Breast epithelium (tissue), 4 donors: ENCODE data around the gene CBLC. TPM values are rescaled to one million over a fixed set of nuclear protein-coding genes. Genes with fewer than 3 reads are reported as not detected.
A peak's percentile ranks its signal among the peaks of the same experiment; 100 is the strongest.

Experiments
- DNase-seq, 2 donors: peaks; one replicate each; pipeline ENCODE4 v3.0.0-alpha.2; 2019; ENCODE audit warnings: low spot score in 2 of 2
- H3K27ac ChIP-seq, 2 donors: fragments of 200-600 bp; sonication (generic) in 1 of 2; one replicate each; pipeline ENCODE4 v1.5.1; 2016 to 2019; ENCODE audit warnings: mild to moderate bottlenecking in 1 of 2
- H3K27me3 ChIP-seq, 2 donors: fragments of 200-600 bp; sonication (generic) in 1 of 2; one replicate each; pipeline versions ENCODE4 v1.5.1 to v1.6.0; 2017 to 2019; ENCODE audit warnings: control low read depth in 1 of 2, mild to moderate bottlenecking in 1 of 2
- H3K36me3 ChIP-seq: fragments of 200-600 bp; one replicate; pipeline ENCODE4 v1.5.1; 2019
- H3K4me1 ChIP-seq, 2 donors: fragments of 200-600 bp; sonication (generic); one replicate each; pipeline ENCODE4 v1.5.1; 2016 to 2019; ENCODE audit warnings: control low read depth in 1 of 2
- H3K4me3 ChIP-seq, 3 donors: fragments of 200-600 bp; sonication (generic); 1 replicate in 2 of 3; 2 replicates in 1 of 3; pipeline ENCODE4 v1.5.1; 2016 to 2019; ENCODE audit warnings: mild to moderate bottlenecking in 3 of 3, moderate library complexity in 2 of 3
- H3K9me3 ChIP-seq, 2 donors: fragments of 200-600 bp; sonication (generic) in 1 of 2; one replicate each; pipeline ENCODE4 v1.5.1; 2016 to 2019; ENCODE audit warnings: control low read depth in 1 of 2
- CTCF ChIP-seq, 3 donors: fragments of 450-650 bp; IDR thresholded peaks; one replicate each; pipeline ENCODE4 v1.5.1; 2016 to 2017; ENCODE audit warnings: antibody characterized with exemption in 3 of 3, mild to moderate bottlenecking in 3 of 3, moderate library complexity in 3 of 3
- POLR2A ChIP-seq: fragments of 450-650 bp; IDR thresholded peaks from one replicate; pipeline ENCODE4 v1.6.1; 2016; ENCODE audit warnings: antibody characterized with exemption, mild to moderate bottlenecking, moderate library complexity
- POLR2AphosphoS5 ChIP-seq, 3 donors: sonication (generic); formaldehyde crosslinking; IDR thresholded peaks; one replicate each; pipeline ENCODE4 v1.6.1; 2017; ENCODE audit warnings: antibody characterized with exemption in 3 of 3
- intact Hi-C: fragments of 100-400 bp; cut with DNase I; formaldehyde crosslinking; loops from one replicate; pipeline ENCODE4 v1.15.1; 2023; ENCODE audit warnings: low total_unique reads
- total RNA-seq, 3 donors: library from RNA; depleted of rRNA; stranded (reverse); fragments of >200 nt; gene quantifications; one replicate each; pipeline ENCODE4 v1.1.0, GENCODE V29; 2016

The CBLC gene
- 10 to 100 TPM in 2 of 3 donors, not detected in 1; 15.7 to 18.1 TPM for total RNA-seq

- H3K4me3 ChIP-seq = peak within 1 kb of the TSS in 2 of 3 donors; percentile 59 to 63
- intact Hi-C loops = loop anchor here (1.0 kb wide), 1 partner anchor 40 kb away; no protein-coding TSS in a partner anchor
- H3K27me3 ChIP-seq = no peaks in the 10 kb centered on the region
- DNase-seq = peak; percentile 82 to 89
- H3K27ac ChIP-seq = peak within 1 kb of the TSS; percentile 75 to 83
- H3K9me3 ChIP-seq = no peaks in the 10 kb centered on the region
- no peaks in the 10 kb centered on the region for H3K36me3 ChIP-seq
- no peaks in the 10 kb centered on the region for H3K4me1 ChIP-seq
- TF ChIP-seq CTCF (IDR thresholded peaks at IDR 0.05) (peak in 1 of 3 donors; percentile 25), POLR2AphosphoS5 (IDR thresholded peaks at IDR 0.05) (peak in 2 of 3 donors; percentile 21 to 80), POLR2A (peak; percentile 51)
Observed at GRCh38 chr19:44777715-44778347, at the start of gene CBLC. Gene CBLC, plus strand, starts transcription at chr19:44777890. Its CDS starts 42 bp downstream, at chr19:44777932.

GRCh38 chr19:44728178-44728577 is 49.5 kb upstream of the CBLC start:
- Histone ChIP-seq H3K4me3 (no peak overlapping the region), H3K36me3 (no peaks in the 10 kb centered on the region), H3K27me3 (no peaks in the 10 kb centered on the region), H3K4me1 (no peaks in the 10 kb centered on the region), H3K9me3 (no peaks in the 10 kb centered on the region), H3K27ac (no peak overlapping the region)
- intact Hi-C loops = no loop called here
- TF ChIP-seq POLR2A = no peak
- TF ChIP-seq CTCF (IDR thresholded peaks at IDR 0.05) = no peak
- no peak for TF ChIP-seq POLR2AphosphoS5 (IDR thresholded peaks at IDR 0.05)
- no peak for DNase-seq

GRCh38 chr19:44729516-44730033 is 48.1 kb upstream of the CBLC start:
- Histone ChIP-seq H3K27ac (no peak overlapping the region), H3K9me3 (no peaks in the 10 kb centered on the region), H3K4me1 (no peaks in the 10 kb centered on the region), H3K4me3 (no peak overlapping the region), H3K27me3 (no peaks in the 10 kb centered on the region), H3K36me3 (no peaks in the 10 kb centered on the region)
- intact Hi-C loops = no loop called here
- DNase-seq = no peak
- TF ChIP-seq POLR2A (no peak), CTCF (IDR thresholded peaks at IDR 0.05) (no peak), POLR2AphosphoS5 (IDR thresholded peaks at IDR 0.05) (no peak)

GRCh38 chr19:44731081-44731480 is 46.6 kb upstream of the CBLC start:
- no peak overlapping the region for H3K27ac ChIP-seq
- H3K9me3 ChIP-seq = no peaks in the 10 kb centered on the region
- no peak overlapping the region for H3K4me3 ChIP-seq
- no peaks in the 10 kb centered on the region for H3K36me3 ChIP-seq
- no peak for DNase-seq
- TF ChIP-seq POLR2AphosphoS5 (IDR thresholded peaks at IDR 0.05) = no peak
- TF ChIP-seq POLR2A = no peak
- TF ChIP-seq CTCF (IDR thresholded peaks at IDR 0.05) = no peak
- H3K4me1 ChIP-seq = no peaks in the 10 kb centered on the region
- H3K27me3 ChIP-seq = no peaks in the 10 kb centered on the region
- intact Hi-C loops = no loop called here

GRCh38 chr19:44731622-44732021 is 46.1 kb upstream of the CBLC start:
- Histone ChIP-seq H3K36me3 (no peaks in the 10 kb centered on the region), H3K27me3 (no peaks in the 10 kb centered on the region), H3K27ac (no peak overlapping the region), H3K4me3 (no peak overlapping the region), H3K9me3 (no peaks in the 10 kb centered on the region), H3K4me1 (no peaks in the 10 kb centered on the region)
- no peak for DNase-seq
- intact Hi-C loops = no loop called here
- TF ChIP-seq POLR2A (no peak), POLR2AphosphoS5 (IDR thresholded peaks at IDR 0.05) (no peak), CTCF (IDR thresholded peaks at IDR 0.05) (no peak)
